Mesenchymal stem cell (in vitro differentiated cells and primary cell): ENCODE results near the gene CD47.

Source experiments
- DNase-seq: peaks from one replicate; pipeline ENCODE4 v3.0.0-alpha.2; 2013
- H2AFZ ChIP-seq: one replicate; pipeline ENCODE4 v1.6.1; 2013; ENCODE audit warnings: low read depth, mild to moderate bottlenecking, control low read depth, inconsistent platforms, low read length, moderate library complexity
- H2AK5ac ChIP-seq: 2 replicates; pipeline ENCODE4 v1.6.1; 2013; ENCODE audit warnings: low read length, moderate library complexity, mild to moderate bottlenecking, inconsistent platforms; ENCODE audit not compliant: severe bottlenecking
- H2BK120ac ChIP-seq: one replicate; pipeline ENCODE4 v1.6.1; 2013; ENCODE audit warnings: low read depth, mild to moderate bottlenecking, inconsistent platforms, low read length, moderate library complexity
- H2BK12ac ChIP-seq, 2 experiments: one replicate each; pipeline ENCODE4 v1.6.1; 2013; ENCODE audit warnings: inconsistent platforms in 2 of 2, low read length in 2 of 2, mild to moderate bottlenecking in 2 of 2, moderate library complexity in 2 of 2, control low read depth in 1 of 2
- H2BK15ac ChIP-seq: one replicate; pipeline ENCODE4 v1.6.1; 2013; ENCODE audit warnings: mild to moderate bottlenecking, low read depth, inconsistent platforms; ENCODE audit not compliant: poor library complexity, severe bottlenecking
- H2BK5ac ChIP-seq: 2 replicates; pipeline ENCODE4 v1.6.1; 2013; ENCODE audit warnings: low read depth, mild to moderate bottlenecking, low read length, control low read depth, inconsistent platforms; ENCODE audit not compliant: poor library complexity, severe bottlenecking
- H3K14ac ChIP-seq, 2 experiments: one replicate each; pipeline ENCODE4 v1.6.1; 2013; ENCODE audit warnings: inconsistent platforms in 2 of 2, low read length in 2 of 2, control low read depth in 1 of 2, mild to moderate bottlenecking in 1 of 2, moderate library complexity in 1 of 2
- H3K18ac ChIP-seq, 2 experiments: one replicate each; pipeline ENCODE4 v1.6.1; 2013; ENCODE audit warnings: inconsistent platforms in 2 of 2, low read length in 2 of 2, control low read depth in 1 of 2, low read depth in 1 of 2, mild to moderate bottlenecking in 1 of 2
- H3K23ac ChIP-seq, 2 experiments: one replicate each; pipeline ENCODE4 v1.6.1; 2013; ENCODE audit warnings: inconsistent platforms in 2 of 2, low read length in 2 of 2, mild to moderate bottlenecking in 2 of 2, moderate library complexity in 2 of 2, control low read depth in 1 of 2
- H3K27ac ChIP-seq: 2 replicates; pipeline ENCODE4 v1.5.1; 2013; ENCODE audit warnings: mild to moderate bottlenecking, moderate library complexity, low read length, control low read depth, inconsistent platforms; ENCODE audit not compliant: poor library complexity, severe bottlenecking
- H3K27me3 ChIP-seq, 2 experiments: 2 replicates each; pipeline versions ENCODE4 v1.6.1 to v1.7.0; 2013; ENCODE audit warnings: low read length in 2 of 2, mild to moderate bottlenecking in 2 of 2, moderate library complexity in 2 of 2, control low read depth in 1 of 2, inconsistent platforms in 1 of 2; ENCODE audit not compliant: control insufficient read depth in 1 of 2, insufficient read depth in 1 of 2
- H3K36me3 ChIP-seq, 2 experiments: 2 replicates each; pipeline versions ENCODE4 v1.6.1 to v1.7.0; 2013; ENCODE audit warnings: low read length in 2 of 2, control low read depth in 1 of 2, inconsistent platforms in 1 of 2, low read depth in 1 of 2, mild to moderate bottlenecking in 1 of 2; ENCODE audit not compliant: insufficient read depth in 2 of 2, control insufficient read depth in 1 of 2
- H3K4ac ChIP-seq, 2 experiments: one replicate each; pipeline ENCODE4 v1.6.1; 2013; ENCODE audit warnings: inconsistent platforms in 2 of 2, low read length in 2 of 2, mild to moderate bottlenecking in 2 of 2, moderate library complexity in 2 of 2, control low read depth in 1 of 2, low read depth in 1 of 2
- H3K4me1 ChIP-seq: 2 replicates; pipeline ENCODE4 v1.6.1; 2013; ENCODE audit warnings: low read depth, low read length, control low read depth; ENCODE audit not compliant: control insufficient read depth, insufficient read depth
- H3K4me2 ChIP-seq: 2 replicates; pipeline ENCODE4 v1.6.1; 2013; ENCODE audit warnings: low read length, mild to moderate bottlenecking, inconsistent platforms; ENCODE audit not compliant: poor library complexity, severe bottlenecking
- H3K4me3 ChIP-seq, 2 experiments: 2 replicates each; pipeline versions ENCODE4 v1.5.1 to v1.7.0; 2013; ENCODE audit warnings: low read length in 2 of 2, mild to moderate bottlenecking in 2 of 2, control low read depth in 1 of 2, low read depth in 1 of 2; ENCODE audit not compliant: insufficient read depth in 1 of 2
- H3K79me1 ChIP-seq: replicated peaks from 2 replicates; pipeline ENCODE4 v1.6.1; 2013; ENCODE audit warnings: mild to moderate bottlenecking, control low read depth, low read length, inconsistent platforms; ENCODE audit not compliant: poor library complexity, severe bottlenecking
- H3K9ac ChIP-seq: 2 replicates; pipeline ENCODE4 v1.7.0; 2013; ENCODE audit warnings: mild to moderate bottlenecking, low read length, moderate library complexity
- H3K9me3 ChIP-seq: 2 replicates; pipeline ENCODE4 v1.7.0; 2013; ENCODE audit warnings: mild to moderate bottlenecking, low read length; ENCODE audit not compliant: control insufficient read depth
- H4K8ac ChIP-seq: one replicate; pipeline ENCODE4 v1.6.1; 2013; ENCODE audit warnings: inconsistent platforms, mild to moderate bottlenecking, low read length, moderate library complexity
- H4K91ac ChIP-seq: one replicate; pipeline ENCODE4 v1.6.1; 2013; ENCODE audit warnings: mild to moderate bottlenecking, low read length, inconsistent platforms
- WGBS: methylation state at CpG from one replicate; pipeline ENCODE4 v1.1.7; 2013; ENCODE audit warnings: mixed read lengths; 5-methylcytosine and 5-hydroxymethylcytosine counted together

CD47 gene

DNA sequence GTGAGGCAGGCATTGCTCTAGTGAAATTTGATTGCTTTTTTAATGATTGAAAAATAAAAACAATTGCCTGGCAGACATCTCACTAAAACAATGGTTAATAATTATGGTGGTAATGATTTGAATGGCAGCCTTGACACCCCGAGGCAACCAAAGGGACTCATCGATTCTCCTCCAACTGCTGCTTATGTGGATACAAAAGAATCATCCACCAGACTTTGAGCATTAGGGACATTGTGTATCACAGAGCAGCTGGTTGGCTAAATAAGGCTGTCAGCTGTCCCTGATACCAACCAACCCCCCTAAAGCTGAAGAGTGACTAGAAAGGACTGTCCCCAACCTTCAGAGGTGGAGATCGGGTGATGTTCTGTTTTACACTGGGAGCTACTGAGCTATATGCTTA is 1.7 kb upstream of the CD47 start:
- H4K91ac ChIP-seq = no peak overlapping the region
- no peak overlapping the region for H2AK5ac ChIP-seq
- H3K14ac ChIP-seq = no peak overlapping the region
- H3K4me2 ChIP-seq = no peak overlapping the region
- no peaks in the 10 kb centered on the region for H3K27me3 ChIP-seq
- no peaks in the 10 kb centered on the region for H3K36me3 ChIP-seq
- peaks cover 5% of the 10 kb centered on the region for H3K4me1 ChIP-seq
- H3K79me1 ChIP-seq = peaks cover 6% of the 10 kb centered on the region
- H3K9ac ChIP-seq = no peak overlapping the region
- H3K18ac ChIP-seq = no peak overlapping the region
- no peak overlapping the region for H2BK15ac ChIP-seq
- H2BK120ac ChIP-seq = no peak overlapping the region
- H3K4ac ChIP-seq = no peak overlapping the region
- H2BK12ac ChIP-seq = no peak overlapping the region
- no peak for DNase-seq
- no peak overlapping the region for H2BK5ac ChIP-seq
- no peak overlapping the region for H4K8ac ChIP-seq
- 100% methylated on average over 2 of the region's 3 CpGs for WGBS
- no peak overlapping the region for H3K4me3 ChIP-seq
- H3K27ac ChIP-seq = no peak overlapping the region
- no peak overlapping the region for H2AFZ ChIP-seq
- H3K9me3 ChIP-seq = no peaks in the 10 kb centered on the region
- H3K23ac ChIP-seq = no peak overlapping the region

DNA sequence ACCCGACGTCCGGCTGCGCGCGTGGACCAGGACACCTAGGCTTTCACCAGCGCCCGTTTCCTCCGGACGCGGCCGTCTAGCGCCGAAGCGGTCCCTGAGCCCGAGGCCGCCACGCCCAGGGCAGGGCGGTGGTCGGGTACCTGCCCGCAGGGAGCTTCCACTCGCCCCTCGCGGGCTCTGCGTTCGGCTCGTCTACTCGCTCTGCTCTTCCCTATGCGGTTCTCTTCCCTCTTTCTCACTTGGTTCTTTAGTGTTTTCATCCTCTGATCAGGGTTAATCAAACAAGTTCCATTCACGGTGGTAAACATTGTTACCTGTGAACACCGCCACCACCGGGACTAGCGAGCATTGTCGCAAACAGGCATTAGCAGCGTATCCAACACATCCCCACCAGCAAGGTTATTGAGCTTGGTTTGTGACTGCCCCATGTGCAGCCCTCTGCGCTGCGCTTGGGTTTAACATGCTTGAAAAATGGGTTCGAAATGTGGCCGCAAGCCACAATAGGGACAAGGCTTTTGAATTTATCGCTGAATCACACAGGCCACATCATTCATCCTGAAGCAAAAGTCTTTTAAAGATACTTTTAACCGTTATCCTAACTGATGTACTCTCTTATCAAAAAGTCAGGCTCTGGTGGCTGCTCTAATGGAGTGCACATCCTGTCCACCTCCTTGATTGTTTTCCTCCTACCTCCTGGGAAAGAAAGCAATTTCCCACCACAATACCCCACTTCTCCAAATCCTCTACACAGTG is 843 bp upstream of the CD47 start:
- Histone ChIP-seq H2BK15ac (peak overlapping the region; percentile 62), H3K23ac (peak overlapping the region in 1 of 2 experiments; percentile 96), H3K9me3 (no peaks in the 10 kb centered on the region), H2BK5ac (no peak overlapping the region), H2AK5ac (no peak overlapping the region), H2BK120ac (peak overlapping the region; percentile 1), H3K27ac (no peak overlapping the region), H3K36me3 (peaks cover 0 to 2% of the 10 kb centered on the region in 2 experiments), H3K18ac (peak overlapping the region; percentile 60 to 100), H3K4me3 (peak overlapping the region; percentile 94 to 97), H3K9ac (peak overlapping the region; percentile 94), H3K4me2 (peak overlapping the region; percentile 88), H3K14ac (peak overlapping the region in 1 of 2 experiments; percentile 100), H3K79me1 (peaks cover 10% of the 10 kb centered on the region), H2AFZ (peak overlapping the region; percentile 98), H3K27me3 (no peaks in the 10 kb centered on the region), H3K4ac (peak overlapping the region; percentile 19 to 94), H4K8ac (peak overlapping the region; percentile 82), H3K4me1 (peaks cover 5% of the 10 kb centered on the region), H4K91ac (peak overlapping the region; percentile 71), H2BK12ac (peak overlapping the region in 1 of 2 experiments; percentile 37)
- no peak for DNase-seq
- WGBS = 24% methylated on average over 41 of the region's 41 CpGs

DNA sequence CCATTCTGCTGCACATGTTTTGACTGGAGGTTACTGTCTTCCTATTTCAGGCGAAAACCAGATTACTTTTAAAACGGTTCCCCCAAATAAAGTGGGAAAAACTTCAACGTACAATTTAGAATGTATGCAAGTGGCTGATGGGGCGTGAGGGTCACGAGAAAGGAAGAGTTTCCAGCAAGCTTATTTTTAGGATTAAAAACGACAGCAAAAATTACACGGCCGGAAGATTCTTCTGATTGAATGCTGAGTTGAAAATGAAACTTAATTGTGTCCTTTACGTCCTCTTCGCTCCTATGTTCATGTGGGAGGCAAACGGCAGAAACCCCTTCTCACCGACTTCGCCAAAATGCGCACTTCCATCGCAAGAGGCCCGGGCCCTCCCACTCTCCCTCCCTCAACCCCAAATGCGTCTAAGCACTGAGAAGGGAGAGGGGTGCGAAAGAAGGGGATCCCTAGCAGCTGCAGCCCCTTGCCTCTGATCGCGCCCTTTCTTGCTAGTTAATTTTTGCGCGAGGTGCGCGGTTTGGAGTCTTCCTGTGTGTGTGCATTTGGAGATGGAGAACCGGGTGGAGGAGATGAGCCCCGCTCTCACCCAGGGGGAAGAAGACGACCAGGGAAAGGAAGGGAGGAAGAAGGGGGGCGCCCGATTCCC is 656 bp downstream of the CD47 start:
- H3K27ac ChIP-seq = no peak overlapping the region
- H3K4me1 ChIP-seq = peaks cover 5% of the 10 kb centered on the region
- H3K9ac ChIP-seq = peak overlapping the region; percentile 94
- H2AK5ac ChIP-seq = no peak overlapping the region
- no peaks in the 10 kb centered on the region for H3K27me3 ChIP-seq
- peaks cover 0 to 3% of the 10 kb centered on the region in 2 experiments for H3K36me3 ChIP-seq
- H2BK5ac ChIP-seq = no peak overlapping the region
- peak overlapping the region; percentile 94 to 97 for H3K4me3 ChIP-seq
- H3K18ac ChIP-seq = peak overlapping the region; percentile 79 to 100
- no peaks in the 10 kb centered on the region for H3K9me3 ChIP-seq
- H2BK12ac ChIP-seq = peak overlapping the region in 1 of 2 experiments; percentile 74
- H4K91ac ChIP-seq = no peak overlapping the region
- peak overlapping the region; percentile 58 for H3K4me2 ChIP-seq
- 3% methylated on average over 16 of the region's 29 CpGs for whole genome bisulfite sequencing
- peak overlapping the region; percentile 63 to 93 for H3K4ac ChIP-seq
- peak overlapping the region; percentile 9 for H2BK120ac ChIP-seq
- peak; percentile 67 for DNase-seq
- H2AFZ ChIP-seq = peak overlapping the region; percentile 95
- peak overlapping the region in 1 of 2 experiments; percentile 16 for H3K23ac ChIP-seq
- H3K14ac ChIP-seq = peak overlapping the region; percentile 19 to 98
- peak overlapping the region; percentile 86 for H2BK15ac ChIP-seq
- peaks cover 10% of the 10 kb centered on the region for H3K79me1 ChIP-seq
- H4K8ac ChIP-seq = peak overlapping the region; percentile 65

DNA sequence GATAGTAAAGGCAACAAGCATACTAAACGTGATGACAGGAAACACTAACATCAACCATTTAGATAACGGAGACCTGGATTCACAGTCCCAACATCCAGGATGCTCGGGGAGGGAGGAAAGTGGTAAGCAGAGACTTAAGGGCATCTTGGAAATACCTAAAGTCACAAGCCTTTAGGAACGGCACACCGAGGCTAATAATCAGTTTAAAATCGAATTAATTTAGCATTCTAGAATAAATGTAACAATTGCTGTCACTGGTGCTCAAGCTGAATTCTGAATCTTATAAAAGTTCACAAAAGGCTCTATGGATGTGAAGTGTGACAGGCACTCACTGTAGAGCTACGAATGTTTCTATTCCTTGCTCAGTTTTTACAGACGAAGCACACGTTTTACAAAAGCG is 1.3 kb downstream of the CD47 start:
- H3K27me3 ChIP-seq = no peaks in the 10 kb centered on the region
- peak overlapping the region; percentile 58 for H3K4me2 ChIP-seq
- H4K91ac ChIP-seq = no peak overlapping the region
- 12% methylated on average over 7 of the region's 10 CpGs for WGBS
- H4K8ac ChIP-seq = no peak overlapping the region
- peaks cover 0 to 3% of the 10 kb centered on the region in 2 experiments for H3K36me3 ChIP-seq
- H3K14ac ChIP-seq = no peak overlapping the region
- H2BK15ac ChIP-seq = no peak overlapping the region
- no peak overlapping the region for H3K27ac ChIP-seq
- H3K23ac ChIP-seq = no peak overlapping the region
- H2BK12ac ChIP-seq = no peak overlapping the region
- peaks cover 5% of the 10 kb centered on the region for H3K4me1 ChIP-seq
- peak overlapping the region in 1 of 2 experiments; percentile 97 for H3K4me3 ChIP-seq
- H3K9ac ChIP-seq = peak overlapping the region; percentile 94
- H3K79me1 ChIP-seq = peaks cover 13% of the 10 kb centered on the region
- no peak overlapping the region for H2BK5ac ChIP-seq
- no peaks in the 10 kb centered on the region for H3K9me3 ChIP-seq
- H3K4ac ChIP-seq = no peak overlapping the region
- no peak overlapping the region for H2AFZ ChIP-seq
- no peak overlapping the region for H2AK5ac ChIP-seq
- DNase-seq = peak; percentile 22
- H3K18ac ChIP-seq = no peak overlapping the region
- H2BK120ac ChIP-seq = no peak overlapping the region
